Measurements from ENCODE around the gene MRS2. TPM values are rescaled to one million over a fixed set of nuclear protein-coding genes. Genes with fewer than 3 reads are reported as not detected.

The MRS2 gene
- total and polyA plus RNA-seq, 2 donors (not counting 3 experiments of a cell fraction or from before 2014, with no cell fraction given), result 12.1 to 21.1 TPM

DNA sequence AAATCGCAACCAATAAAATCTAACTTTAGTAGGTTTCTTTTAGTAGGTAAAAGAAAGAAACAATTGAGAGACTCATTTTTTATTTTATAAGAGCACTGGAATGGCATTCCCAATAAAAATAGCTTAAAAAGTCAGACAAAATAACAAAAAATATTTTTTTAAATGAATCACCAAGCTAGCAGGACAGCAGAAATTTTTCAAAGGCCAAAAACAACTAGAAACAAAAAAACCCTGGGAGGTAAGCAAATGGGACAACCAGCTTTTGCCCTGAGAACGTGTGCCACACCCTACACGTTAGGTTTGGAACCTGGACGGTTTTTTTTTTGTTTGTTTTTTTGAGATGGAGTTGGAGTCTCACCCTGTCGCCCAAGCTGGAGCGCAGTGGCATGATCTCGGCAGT, 67.1 kb downstream of the MRS2 start:
- no peak overlapping the region for H3K9ac ChIP-seq (replicated peaks; ENCODE audit: extremely low read depth, insufficient read depth, low read length)
- FAIRE-seq (no peak), DNase-seq (ENCODE audit: low read depth, low spot score) (no peak)
- ChIA-PET CTCF (interaction anchor here (1.2 kb wide), 1 partner anchor 39 kb away, joined by 3 read pairs; no protein-coding TSS in a partner anchor), POLR2A (no interaction called here)
- H3K4me3 ChIP-seq (replicated peaks in 1 of 3; ENCODE audit: insufficient read depth in 1 of 3, low read depth in 1 of 3, low read length in 3 of 3), result no peak overlapping the region
- intact Hi-C loops (cut with micrococcal nuclease), result no loop called here
- H3K79me2 ChIP-seq (ENCODE audit: control insufficient read depth, insufficient read depth, low read length), result no peaks in the 10 kb centered on the region
- H3K4me1 ChIP-seq (ENCODE audit: control insufficient read depth, extremely low read depth, insufficient read depth, low read length), result no peaks in the 10 kb centered on the region
- H3K36me3 ChIP-seq (ENCODE audit: control insufficient read depth in 2 of 2, extremely low read depth in 1 of 2, insufficient read depth in 2 of 2, low read length in 2 of 2), result no peaks in the 10 kb centered on the region
- no peaks in the 10 kb centered on the region for H3K9me3 ChIP-seq (replicated peaks; ENCODE audit: control insufficient read depth, insufficient read depth, low read length)
- dilution Hi-C loops (cut with MboI; ENCODE audit: extremely low pct_ligation_motif_present, low sequenced_read_pairs), result no loop called here
- BruUV-seq (replicated peaks), result no TSS peak
- H3K4me2 ChIP-seq (ENCODE audit: insufficient read depth, low read length), result no peak overlapping the region
- H3K27ac ChIP-seq (ENCODE audit: insufficient read depth, low read depth, low read length), result no peak overlapping the region
- H4K20me1 ChIP-seq (replicated peaks; ENCODE audit: control insufficient read depth, extremely low read depth, insufficient read depth, low read length), result no peaks in the 10 kb centered on the region
- no peaks in the 10 kb centered on the region for H3K27me3 ChIP-seq (ENCODE audit: control insufficient read depth in 2 of 2, insufficient read depth in 2 of 2, low read length in 2 of 2)
- TF ChIP-seq, protein P1, sequence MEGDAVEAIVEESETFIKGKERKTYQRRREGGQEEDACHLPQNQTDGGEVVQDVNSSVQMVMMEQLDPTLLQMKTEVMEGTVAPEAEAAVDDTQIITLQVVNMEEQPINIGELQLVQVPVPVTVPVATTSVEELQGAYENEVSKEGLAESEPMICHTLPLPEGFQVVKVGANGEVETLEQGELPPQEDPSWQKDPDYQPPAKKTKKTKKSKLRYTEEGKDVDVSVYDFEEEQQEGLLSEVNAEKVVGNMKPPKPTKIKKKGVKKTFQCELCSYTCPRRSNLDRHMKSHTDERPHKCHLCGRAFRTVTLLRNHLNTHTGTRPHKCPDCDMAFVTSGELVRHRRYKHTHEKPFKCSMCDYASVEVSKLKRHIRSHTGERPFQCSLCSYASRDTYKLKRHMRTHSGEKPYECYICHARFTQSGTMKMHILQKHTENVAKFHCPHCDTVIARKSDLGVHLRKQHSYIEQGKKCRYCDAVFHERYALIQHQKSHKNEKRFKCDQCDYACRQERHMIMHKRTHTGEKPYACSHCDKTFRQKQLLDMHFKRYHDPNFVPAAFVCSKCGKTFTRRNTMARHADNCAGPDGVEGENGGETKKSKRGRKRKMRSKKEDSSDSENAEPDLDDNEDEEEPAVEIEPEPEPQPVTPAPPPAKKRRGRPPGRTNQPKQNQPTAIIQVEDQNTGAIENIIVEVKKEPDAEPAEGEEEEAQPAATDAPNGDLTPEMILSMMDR (IDR thresholded peaks at IDR 0.05; ENCODE audit: extremely low read depth in 1 of 2, insufficient read depth in 1 of 2, low read depth in 1 of 2, low read length in 2 of 2), result no peak
- no peak for TF ChIP-seq JUN (IDR thresholded peaks at IDR 0.05; ENCODE audit: borderline replicate concordance, insufficient read depth, insufficient read length, low read depth)
- TF ChIP-seq MYC (IDR thresholded peaks at IDR 0.05; ENCODE audit: low read depth, low read length), result no peak
- no peak for TF ChIP-seq FOS (IDR thresholded peaks at IDR 0.05; ENCODE audit: borderline replicate concordance, insufficient read depth, low read length)
- no peak for TF ChIP-seq POLR2A (IDR thresholded peaks at IDR 0.05; ENCODE audit: low read depth, low read length)
- TF ChIP-seq POLR2AphosphoS5 (IDR thresholded peaks at IDR 0.05; ENCODE audit: insufficient read depth, low read depth, low read length), result no peak
- no peaks in the 10 kb centered on the region for H3K9me1 ChIP-seq (replicated peaks; ENCODE audit: control insufficient read depth, extremely low read depth, insufficient read depth, low read length)
- no peak overlapping the region for H2AFZ ChIP-seq (ENCODE audit: low read depth, low read length)

DNA sequence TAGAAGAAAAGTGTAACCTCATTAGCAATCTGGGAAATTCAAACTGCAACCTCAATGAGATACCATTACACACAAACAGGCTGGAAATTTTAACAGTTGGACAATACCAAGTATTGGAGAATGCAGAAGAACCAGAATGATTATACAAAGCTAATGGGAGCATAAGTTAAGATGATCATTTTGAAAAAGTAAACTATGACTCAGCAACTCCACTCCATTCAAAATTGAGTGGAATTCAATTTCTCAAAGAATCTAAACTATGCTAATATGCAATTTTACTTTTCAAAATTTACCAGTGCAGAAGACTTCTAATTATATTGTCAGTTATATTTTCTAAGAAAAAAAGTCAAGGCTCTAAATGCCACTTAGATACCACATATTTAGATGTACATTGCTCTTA, 69.4 kb downstream of the MRS2 start:
- CTCF ChIA-PET, result no interaction called here
- H3K79me2 ChIP-seq (ENCODE audit: control insufficient read depth, insufficient read depth, low read length), result no peaks in the 10 kb centered on the region
- FAIRE-seq, result no peak
- POLR2A ChIA-PET, result no interaction called here
- no peak overlapping the region for H3K4me3 ChIP-seq (replicated peaks in 1 of 3; ENCODE audit: insufficient read depth in 1 of 3, low read depth in 1 of 3, low read length in 3 of 3)
- H3K9ac ChIP-seq (replicated peaks; ENCODE audit: extremely low read depth, insufficient read depth, low read length), result no peak overlapping the region
- H3K36me3 ChIP-seq (ENCODE audit: control insufficient read depth in 2 of 2, extremely low read depth in 1 of 2, insufficient read depth in 2 of 2, low read length in 2 of 2), result no peaks in the 10 kb centered on the region
- no peaks in the 10 kb centered on the region for H4K20me1 ChIP-seq (replicated peaks; ENCODE audit: control insufficient read depth, extremely low read depth, insufficient read depth, low read length)
- H3K27ac ChIP-seq (ENCODE audit: insufficient read depth, low read depth, low read length), result no peak overlapping the region
- intact Hi-C loops (cut with micrococcal nuclease) (no loop called here), dilution Hi-C loops (cut with MboI; ENCODE audit: extremely low pct_ligation_motif_present, low sequenced_read_pairs) (no loop called here)
- H3K4me1 ChIP-seq (ENCODE audit: control insufficient read depth, extremely low read depth, insufficient read depth, low read length), result no peaks in the 10 kb centered on the region
- H3K9me3 ChIP-seq (replicated peaks; ENCODE audit: control insufficient read depth, insufficient read depth, low read length), result no peaks in the 10 kb centered on the region
- TF ChIP-seq GATA2 (IDR thresholded peaks at IDR 0.05; ENCODE audit: insufficient read depth, insufficient read length, low read depth, low read length), result no peak
- TF ChIP-seq, protein P2, sequence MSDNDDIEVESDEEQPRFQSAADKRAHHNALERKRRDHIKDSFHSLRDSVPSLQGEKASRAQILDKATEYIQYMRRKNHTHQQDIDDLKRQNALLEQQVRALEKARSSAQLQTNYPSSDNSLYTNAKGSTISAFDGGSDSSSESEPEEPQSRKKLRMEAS (IDR thresholded peaks at IDR 0.05; ENCODE audit: insufficient read depth, insufficient read length), result no peak
- H3K9me1 ChIP-seq (replicated peaks; ENCODE audit: control insufficient read depth, extremely low read depth, insufficient read depth, low read length), result no peaks in the 10 kb centered on the region
- H3K27me3 ChIP-seq (ENCODE audit: control insufficient read depth in 2 of 2, insufficient read depth in 2 of 2, low read length in 2 of 2), result no peaks in the 10 kb centered on the region
- DNase-seq (ENCODE audit: low read depth, low spot score), result no peak
- BruUV-seq (replicated peaks), result no TSS peak
- no peak overlapping the region for H3K4me2 ChIP-seq (ENCODE audit: insufficient read depth, low read length)
- no peak overlapping the region for H2AFZ ChIP-seq (ENCODE audit: low read depth, low read length)
